ENCODE results near the gene SPATA45. TPM values are rescaled to one million over a fixed set of nuclear protein-coding genes. Genes with fewer than 3 reads are reported as not detected.

The SPATA45 gene
- total and polyA plus RNA-seq, 4 donors: not detected

GRCh38 chr1:212819726-212820125, 27.7 kb downstream of the SPATA45 start:
- Histone ChIP-seq H3K27me3 (ENCODE audit: control insufficient read depth in 3 of 3, insufficient read depth in 3 of 3, low read length in 2 of 3) (no peaks in the 10 kb centered on the region), H3K9me3 (ENCODE audit: control insufficient read depth in 4 of 4, insufficient read depth in 3 of 4, low read length in 3 of 4) (no peaks in the 10 kb centered on the region), H3K27ac (ENCODE audit: low read depth in 1 of 2, low read length in 1 of 2) (no peak overlapping the region), H3K9ac (ENCODE audit: insufficient read depth in 1 of 2, low read length in 2 of 2) (no peak overlapping the region), H3K36me3 (ENCODE audit: control insufficient read depth in 4 of 4, insufficient read depth in 4 of 4, low read length in 4 of 4) (no peaks in the 10 kb centered on the region), H3K4me1 (ENCODE audit: control insufficient read depth in 5 of 5, insufficient read depth in 5 of 5, low read length in 5 of 5) (no peaks in the 10 kb centered on the region), H3K4me3 (no peak overlapping the region)
- 7 to 8% methylated on average over 5 of the region's 5 CpGs for WGBS, 2 donors
- DNase-seq: peak in 1 of 3 donors; percentile 13
- no peak for TF ChIP-seq CTCF (IDR thresholded peaks at IDR 0.05; ENCODE audit: control extremely low read depth, extremely low read depth)
- ATAC-seq (ENCODE audit: insufficient read depth, low FRiP score): no peak

- no peaks in the 10 kb centered on the region for H3K27me3 ChIP-seq (ENCODE audit: control insufficient read depth in 3 of 3, insufficient read depth in 3 of 3, low read length in 2 of 3)
- TF ChIP-seq CTCF (IDR thresholded peaks at IDR 0.05; ENCODE audit: control extremely low read depth, extremely low read depth): no peak
- no peak overlapping the region for H3K27ac ChIP-seq (ENCODE audit: low read depth in 1 of 2, low read length in 1 of 2)
- H3K9me3 ChIP-seq (ENCODE audit: control insufficient read depth in 4 of 4, insufficient read depth in 3 of 4, low read length in 3 of 4): no peaks in the 10 kb centered on the region
- H3K4me1 ChIP-seq (ENCODE audit: control insufficient read depth in 5 of 5, insufficient read depth in 5 of 5, low read length in 5 of 5): peaks cover 0 to 1% (median 0%) of the 10 kb centered on the region in 5 donors
- DNase-seq (no peak), ATAC-seq (ENCODE audit: insufficient read depth, low FRiP score) (no peak)
- H3K4me3 ChIP-seq: no peak overlapping the region
- WGBS, 2 donors: 79 to 96% methylated on average over 3 of the region's 3 CpGs
- H3K36me3 ChIP-seq (ENCODE audit: control insufficient read depth in 4 of 4, insufficient read depth in 4 of 4, low read length in 4 of 4): peaks cover 0 to 6% (median 0%) of the 10 kb centered on the region in 4 donors
- H3K9ac ChIP-seq (ENCODE audit: insufficient read depth in 1 of 2, low read length in 2 of 2): no peak overlapping the region
These were observed 30.7 kb downstream of the SPATA45 start for GRCh38 chr1:212816567-212817278.

GRCh38 chr1:212814537-212815334, 32.7 kb downstream of the SPATA45 start:
- H3K9ac ChIP-seq (ENCODE audit: insufficient read depth in 1 of 2, low read length in 2 of 2): no peak overlapping the region
- H3K36me3 ChIP-seq (ENCODE audit: control insufficient read depth in 4 of 4, insufficient read depth in 4 of 4, low read length in 4 of 4): peaks cover 0 to 6% (median 0%) of the 10 kb centered on the region in 4 donors
- no peaks in the 10 kb centered on the region for H3K27me3 ChIP-seq (ENCODE audit: control insufficient read depth in 3 of 3, insufficient read depth in 3 of 3, low read length in 2 of 3)
- DNase-seq: peak in 2 of 3 donors; percentile 56 to 59
- no peak for ATAC-seq (ENCODE audit: insufficient read depth, low FRiP score)
- no peaks in the 10 kb centered on the region for H3K9me3 ChIP-seq (ENCODE audit: control insufficient read depth in 4 of 4, insufficient read depth in 3 of 4, low read length in 3 of 4)
- no peak overlapping the region for H3K4me3 ChIP-seq
- TF ChIP-seq CTCF (IDR thresholded peaks at IDR 0.05; ENCODE audit: control extremely low read depth, extremely low read depth): no peak
- WGBS, 2 donors: 56 to 60% methylated on average over 5 of the region's 5 CpGs
- peaks cover 0 to 1% (median 0%) of the 10 kb centered on the region in 5 donors for H3K4me1 ChIP-seq (ENCODE audit: control insufficient read depth in 5 of 5, insufficient read depth in 5 of 5, low read length in 5 of 5)
- no peak overlapping the region for H3K27ac ChIP-seq (ENCODE audit: low read depth in 1 of 2, low read length in 1 of 2)

Data from lung (tissue), 12 donors.